GM23338 (cell line): ENCODE results near the gene SLC37A1. TPM values are rescaled to one million over a fixed set of nuclear protein-coding genes. Genes with fewer than 3 reads are reported as not detected.

ENCODE experiments used
- ATAC-seq: fragments of 200-7000 bp; cut with Tn5 transposase; 3 replicates; pipeline ENCODE4 v1.9.1; 2020
- DNase-seq: peaks from one replicate; pipeline ENCODE4 v3.0.0-alpha.2; 2015; ENCODE audit warnings: low spot score
- H2AFZ ChIP-seq: fragments of 200-600 bp; sonication (generic); 2 replicates; pipeline ENCODE4 v1.8.0; 2016; ENCODE audit warnings: antibody characterized with exemption, mild to moderate bottlenecking, moderate library complexity
- H3F3A ChIP-seq: fragments of 200-600 bp; sonication (generic); replicated peaks from 2 replicates; pipeline ENCODE4 v1.8.0; 2017; ENCODE audit warnings: antibody characterized with exemption, mixed run types, low read depth
- H3K27ac ChIP-seq: fragments of 200-600 bp; sonication (generic); 2 replicates; pipeline ENCODE4 v1.6.1; 2016; ENCODE audit warnings: low read depth
- H3K27me3 ChIP-seq: fragments of 200-600 bp; sonication (generic); 2 replicates; pipeline ENCODE4 v1.8.0; 2016; ENCODE audit warnings: mild to moderate bottlenecking, mixed run types, moderate library complexity; ENCODE audit not compliant: insufficient read depth
- H3K36me3 ChIP-seq: fragments of 200-600 bp; sonication (generic); 2 replicates; pipeline ENCODE4 v1.8.0; 2016; ENCODE audit warnings: mild to moderate bottlenecking; ENCODE audit not compliant: insufficient read depth
- H3K4me1 ChIP-seq: fragments of 200-600 bp; sonication (generic); 2 replicates; pipeline ENCODE4 v1.8.0; 2016; ENCODE audit warnings: mild to moderate bottlenecking, moderate library complexity; ENCODE audit not compliant: insufficient read depth
- H3K4me2 ChIP-seq: fragments of 200-600 bp; sonication (generic); 2 replicates; pipeline ENCODE4 v1.7.1; 2017; ENCODE audit warnings: mixed run types
- H3K4me3 ChIP-seq: fragments of 200-600 bp; sonication (generic); 2 replicates; pipeline ENCODE4 v1.6.1; 2016; ENCODE audit warnings: mixed run types
- H3K79me2 ChIP-seq: fragments of 200-600 bp; sonication (generic); replicated peaks from 2 replicates; pipeline ENCODE4 v1.8.0; 2017; ENCODE audit warnings: mild to moderate bottlenecking; ENCODE audit not compliant: insufficient read depth
- H3K9me2 ChIP-seq: fragments of 200-600 bp; sonication (generic); 2 replicates; pipeline ENCODE4 v1.8.0; 2017; ENCODE audit not compliant: insufficient read depth
- H4K20me1 ChIP-seq: fragments of 200-600 bp; sonication (generic); replicated peaks from 2 replicates; pipeline ENCODE4 v1.8.0; 2017; ENCODE audit warnings: mild to moderate bottlenecking; ENCODE audit not compliant: insufficient read depth
- H3K27ac Mint-ChIP-seq: 2 replicates; pipeline ENCODE4 v1.8.0; 2020; ENCODE audit warnings: inconsistent platforms, mild to moderate bottlenecking, moderate library complexity, mixed read lengths
- H3K27me3 Mint-ChIP-seq: 3 replicates; pipeline ENCODE4 v1.8.0; 2022; ENCODE audit warnings: low read depth, mild to moderate bottlenecking, moderate library complexity, mixed read lengths, inconsistent platforms; ENCODE audit not compliant: insufficient read depth, poor library complexity
- H3K36me3 Mint-ChIP-seq: 3 replicates; pipeline ENCODE4 v1.8.0; 2021; ENCODE audit warnings: low read depth, mild to moderate bottlenecking, inconsistent platforms, moderate library complexity, mixed read lengths
- H3K4me1 Mint-ChIP-seq: 3 replicates; pipeline ENCODE4 v1.8.0; 2020; ENCODE audit warnings: mild to moderate bottlenecking, inconsistent platforms, mixed read lengths
- H3K4me3 Mint-ChIP-seq: 3 replicates; pipeline ENCODE4 v1.8.0; 2021; ENCODE audit warnings: moderate library complexity, mild to moderate bottlenecking, inconsistent platforms, mixed read lengths
- H3K9me3 Mint-ChIP-seq: 3 replicates; pipeline ENCODE4 v1.8.0; 2020; ENCODE audit warnings: moderate library complexity, mild to moderate bottlenecking, inconsistent platforms, mixed read lengths
- CREB1 ChIP-seq: fragments of 250-450 bp; sonication (Bioruptor Pico); IDR thresholded peaks from 2 replicates; pipeline ENCODE4 v1.5.0; 2020; ENCODE audit warnings: low read depth, mild to moderate bottlenecking, moderate library complexity
- EZH2 ChIP-seq: fragments of 200-600 bp; sonication (generic); IDR thresholded peaks from one replicate; pipeline ENCODE4 v1.8.0; 2017; ENCODE audit warnings: antibody characterized with exemption, mild to moderate bottlenecking, low read depth; ENCODE audit not compliant: unreplicated experiment
- EZH2phosphoT487 ChIP-seq: fragments of 200-600 bp; sonication (generic); IDR thresholded peaks from one replicate; pipeline ENCODE4 v1.8.1; 2018; ENCODE audit warnings: antibody characterized with exemption; ENCODE audit not compliant: unreplicated experiment
- JUNB ChIP-seq: IDR thresholded peaks from one replicate; pipeline ENCODE4 v1.6.1; 2016; ENCODE audit warnings: antibody characterized with exemption; ENCODE audit not compliant: unreplicated experiment
- NANOG ChIP-seq: IDR thresholded peaks from 2 replicates; pipeline ENCODE4 v1.6.1; 2016; ENCODE audit warnings: antibody characterized with exemption, borderline replicate concordance
- REST ChIP-seq: IDR thresholded peaks from one replicate; pipeline ENCODE4 v1.6.1; 2018; ENCODE audit warnings: antibody characterized with exemption; ENCODE audit not compliant: unreplicated experiment
- ZNF114 ChIP-seq: fragments of 250-450 bp; sonication (Bioruptor Pico); IDR thresholded peaks from 2 replicates; pipeline ENCODE4 v1.5.0; 2020; ENCODE audit warnings: mild to moderate bottlenecking, moderate library complexity
- polyA plus RNA-seq: library from polyadenylated mRNA; unstranded; fragments of >200 nt; fragmentation: Nextera tagmentation; extraction: Ambion mirVana; gene quantifications from 2 replicates; pipeline ENCODE4 v1.2.1, GENCODE V29; 2016
- total RNA-seq: library from RNA; depleted of rRNA; stranded (reverse); fragments of >200 nt; shearing (Covaris generic); gene quantifications from 2 replicates; pipeline ENCODE4 v1.2.3, GENCODE V29; 2014
- TF ChIP-seq, protein P1 (sequence below): fragments of 250-450 bp; sonication (Bioruptor Pico); IDR thresholded peaks from 2 replicates; pipeline ENCODE4 v1.5.0; 2020; ENCODE audit warnings: mild to moderate bottlenecking, moderate library complexity

SLC37A1 gene
- total and polyA plus RNA-seq, 2 experiments from 2014 or later = 14.0 to 30.3 TPM

- TF ChIP-seq, protein P1, sequence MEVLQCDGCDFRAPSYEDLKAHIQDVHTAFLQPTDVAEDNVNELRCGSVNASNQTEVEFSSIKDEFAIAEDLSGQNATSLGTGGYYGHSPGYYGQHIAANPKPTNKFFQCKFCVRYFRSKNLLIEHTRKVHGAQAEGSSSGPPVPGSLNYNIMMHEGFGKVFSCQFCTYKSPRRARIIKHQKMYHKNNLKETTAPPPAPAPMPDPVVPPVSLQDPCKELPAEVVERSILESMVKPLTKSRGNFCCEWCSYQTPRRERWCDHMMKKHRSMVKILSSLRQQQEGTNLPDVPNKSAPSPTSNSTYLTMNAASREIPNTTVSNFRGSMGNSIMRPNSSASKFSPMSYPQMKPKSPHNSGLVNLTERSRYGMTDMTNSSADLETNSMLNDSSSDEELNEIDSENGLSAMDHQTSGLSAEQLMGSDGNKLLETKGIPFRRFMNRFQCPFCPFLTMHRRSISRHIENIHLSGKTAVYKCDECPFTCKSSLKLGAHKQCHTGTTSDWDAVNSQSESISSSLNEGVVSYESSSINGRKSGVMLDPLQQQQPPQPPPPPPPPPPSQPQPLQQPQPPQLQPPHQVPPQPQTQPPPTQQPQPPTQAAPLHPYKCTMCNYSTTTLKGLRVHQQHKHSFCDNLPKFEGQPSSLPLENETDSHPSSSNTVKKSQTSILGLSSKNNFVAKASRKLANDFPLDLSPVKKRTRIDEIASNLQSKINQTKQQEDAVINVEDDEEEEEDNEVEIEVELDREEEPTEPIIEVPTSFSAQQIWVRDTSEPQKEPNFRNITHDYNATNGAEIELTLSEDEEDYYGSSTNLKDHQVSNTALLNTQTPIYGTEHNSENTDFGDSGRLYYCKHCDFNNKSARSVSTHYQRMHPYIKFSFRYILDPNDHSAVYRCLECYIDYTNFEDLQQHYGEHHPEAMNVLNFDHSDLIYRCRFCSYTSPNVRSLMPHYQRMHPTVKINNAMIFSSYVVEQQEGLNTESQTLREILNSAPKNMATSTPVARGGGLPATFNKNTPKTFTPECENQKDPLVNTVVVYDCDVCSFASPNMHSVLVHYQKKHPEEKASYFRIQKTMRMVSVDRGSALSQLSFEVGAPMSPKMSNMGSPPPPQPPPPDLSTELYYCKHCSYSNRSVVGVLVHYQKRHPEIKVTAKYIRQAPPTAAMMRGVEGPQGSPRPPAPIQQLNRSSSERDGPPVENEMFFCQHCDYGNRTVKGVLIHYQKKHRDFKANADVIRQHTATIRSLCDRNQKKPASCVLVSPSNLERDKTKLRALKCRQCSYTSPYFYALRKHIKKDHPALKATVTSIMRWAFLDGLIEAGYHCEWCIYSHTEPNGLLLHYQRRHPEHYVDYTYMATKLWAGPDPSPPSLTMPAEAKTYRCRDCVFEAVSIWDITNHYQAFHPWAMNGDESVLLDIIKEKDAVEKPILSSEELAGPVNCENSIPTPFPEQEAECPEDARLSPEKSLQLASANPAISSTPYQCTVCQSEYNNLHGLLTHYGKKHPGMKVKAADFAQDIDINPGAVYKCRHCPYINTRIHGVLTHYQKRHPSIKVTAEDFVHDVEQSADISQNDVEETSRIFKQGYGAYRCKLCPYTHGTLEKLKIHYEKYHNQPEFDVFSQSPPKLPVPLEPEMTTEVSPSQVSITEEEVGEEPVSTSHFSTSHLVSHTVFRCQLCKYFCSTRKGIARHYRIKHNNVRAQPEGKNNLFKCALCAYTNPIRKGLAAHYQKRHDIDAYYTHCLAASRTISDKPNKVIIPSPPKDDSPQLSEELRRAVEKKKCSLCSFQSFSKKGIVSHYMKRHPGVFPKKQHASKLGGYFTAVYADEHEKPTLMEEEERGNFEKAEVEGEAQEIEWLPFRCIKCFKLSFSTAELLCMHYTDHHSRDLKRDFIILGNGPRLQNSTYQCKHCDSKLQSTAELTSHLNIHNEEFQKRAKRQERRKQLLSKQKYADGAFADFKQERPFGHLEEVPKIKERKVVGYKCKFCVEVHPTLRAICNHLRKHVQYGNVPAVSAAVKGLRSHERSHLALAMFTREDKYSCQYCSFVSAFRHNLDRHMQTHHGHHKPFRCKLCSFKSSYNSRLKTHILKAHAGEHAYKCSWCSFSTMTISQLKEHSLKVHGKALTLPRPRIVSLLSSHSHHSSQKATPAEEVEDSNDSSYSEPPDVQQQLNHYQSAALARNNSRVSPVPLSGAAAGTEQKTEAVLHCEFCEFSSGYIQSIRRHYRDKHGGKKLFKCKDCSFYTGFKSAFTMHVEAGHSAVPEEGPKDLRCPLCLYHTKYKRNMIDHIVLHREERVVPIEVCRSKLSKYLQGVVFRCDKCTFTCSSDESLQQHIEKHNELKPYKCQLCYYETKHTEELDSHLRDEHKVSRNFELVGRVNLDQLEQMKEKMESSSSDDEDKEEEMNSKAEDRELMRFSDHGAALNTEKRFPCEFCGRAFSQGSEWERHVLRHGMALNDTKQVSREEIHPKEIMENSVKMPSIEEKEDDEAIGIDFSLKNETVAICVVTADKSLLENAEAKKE = no peak
- TF ChIP-seq EZH2phosphoT487 (no peak), CREB1 (CRISPR knock-in tag) (no peak), JUNB (no peak), ZNF114 (CRISPR knock-in tag) (no peak)
Observed at GRCh38 chr21:42545745-42546144, 32.1 kb downstream of the SLC37A1 start (continued).

DNA sequence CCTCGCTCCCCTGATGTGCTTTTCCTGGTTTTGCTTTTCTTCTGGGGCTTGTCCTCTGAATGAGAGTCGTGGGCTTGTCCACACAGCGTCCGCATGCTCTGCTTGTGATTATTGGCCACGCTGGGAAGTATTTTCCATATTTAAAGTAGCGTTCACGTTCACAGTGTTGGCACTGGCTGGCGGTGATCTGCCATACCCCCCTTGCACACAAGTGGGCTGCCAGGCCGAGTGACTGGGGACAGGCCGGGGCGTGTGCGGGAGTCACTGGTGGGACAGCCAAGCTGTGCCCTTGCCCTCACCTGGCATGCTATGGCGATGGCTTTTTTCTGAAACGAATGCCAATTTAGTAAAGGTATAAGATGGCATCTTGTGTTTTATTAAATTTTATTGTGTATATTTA, 32.8 kb downstream of the SLC37A1 start:
- Mint-ChIP-seq H3K4me1 (peaks cover 31% of the 10 kb centered on the region), H3K9me3 (peaks cover 6% of the 10 kb centered on the region; the same call in 2 of the 3 replicates), H3K4me3 (no peak overlapping the region), H3K27ac (no peak overlapping the region), H3K36me3 (peaks cover 72% of the 10 kb centered on the region), H3K27me3 (peaks cover 3% of the 10 kb centered on the region)
- Histone ChIP-seq H3F3A (no peaks in the 10 kb centered on the region), H3K4me1 (peaks cover 10% of the 10 kb centered on the region; the same call in 1 of the 2 replicates), H3K27me3 (no peaks in the 10 kb centered on the region), H3K79me2 (no peaks in the 10 kb centered on the region), H2AFZ (no peak overlapping the region), H3K4me3 (no peak overlapping the region), H3K4me2 (no peak overlapping the region), H4K20me1 (no peaks in the 10 kb centered on the region), H3K36me3 (peaks cover 3% of the 10 kb centered on the region), H3K27ac (no peak overlapping the region), H3K9me2 (no peaks in the 10 kb centered on the region)
- ATAC-seq (no peak), DNase-seq (no peak)
- TF ChIP-seq REST (no peak), EZH2 (no peak), ZNF114 (CRISPR knock-in tag) (no peak), NANOG (no peak)
